Measurements from ENCODE around the gene CYP26C1. TPM values are rescaled to one million over a fixed set of nuclear protein-coding genes. Genes with fewer than 3 reads are reported as not detected.

The CYP26C1 gene
- total RNA-seq, 1 experiment from 2014 or later: 0.09 TPM

DNA sequence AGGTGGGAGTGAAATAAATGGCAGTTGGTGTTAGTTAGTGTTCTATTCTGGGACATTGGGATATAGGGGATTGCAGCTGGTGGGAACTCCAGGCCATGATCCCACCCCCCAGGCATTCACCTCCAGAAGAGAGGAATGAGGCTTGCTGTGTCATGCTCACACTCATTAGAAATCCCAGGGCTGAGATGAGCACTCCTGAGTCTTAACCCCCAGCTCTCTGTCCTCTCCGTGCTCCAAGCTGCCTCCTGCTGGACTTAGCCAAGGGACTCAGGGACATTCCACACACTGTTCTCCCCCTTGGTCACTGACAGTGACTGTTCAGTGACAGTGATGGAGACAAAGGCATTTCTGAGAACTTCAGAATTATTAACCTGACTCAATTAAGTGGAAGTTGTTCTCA, 34.6 kb downstream of the CYP26C1 start:
- TF ChIP-seq, protein P1, sequence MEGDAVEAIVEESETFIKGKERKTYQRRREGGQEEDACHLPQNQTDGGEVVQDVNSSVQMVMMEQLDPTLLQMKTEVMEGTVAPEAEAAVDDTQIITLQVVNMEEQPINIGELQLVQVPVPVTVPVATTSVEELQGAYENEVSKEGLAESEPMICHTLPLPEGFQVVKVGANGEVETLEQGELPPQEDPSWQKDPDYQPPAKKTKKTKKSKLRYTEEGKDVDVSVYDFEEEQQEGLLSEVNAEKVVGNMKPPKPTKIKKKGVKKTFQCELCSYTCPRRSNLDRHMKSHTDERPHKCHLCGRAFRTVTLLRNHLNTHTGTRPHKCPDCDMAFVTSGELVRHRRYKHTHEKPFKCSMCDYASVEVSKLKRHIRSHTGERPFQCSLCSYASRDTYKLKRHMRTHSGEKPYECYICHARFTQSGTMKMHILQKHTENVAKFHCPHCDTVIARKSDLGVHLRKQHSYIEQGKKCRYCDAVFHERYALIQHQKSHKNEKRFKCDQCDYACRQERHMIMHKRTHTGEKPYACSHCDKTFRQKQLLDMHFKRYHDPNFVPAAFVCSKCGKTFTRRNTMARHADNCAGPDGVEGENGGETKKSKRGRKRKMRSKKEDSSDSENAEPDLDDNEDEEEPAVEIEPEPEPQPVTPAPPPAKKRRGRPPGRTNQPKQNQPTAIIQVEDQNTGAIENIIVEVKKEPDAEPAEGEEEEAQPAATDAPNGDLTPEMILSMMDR (IDR thresholded peaks at IDR 0.05; ENCODE audit: insufficient read depth in 1 of 2, low read depth in 1 of 2, low read length in 1 of 2, severe bottlenecking in 1 of 2, unreplicated experiment in 1 of 2): no peak
- no peaks in the 10 kb centered on the region for H3K36me3 Mint-ChIP-seq (ENCODE audit: insufficient read depth, unreplicated experiment)
- Histone ChIP-seq H3K4me3 (ENCODE audit: low read depth, low read length) (no peak overlapping the region), H3K9me3 (no peaks in the 10 kb centered on the region), H3K27me3 (replicated peaks; ENCODE audit: control insufficient read depth, insufficient read depth, low read length) (no peaks in the 10 kb centered on the region), H3K4me1 (peaks cover 9% of the 10 kb centered on the region; the same call in 1 of the 2 replicates), H3K36me3 (ENCODE audit: control insufficient read depth, insufficient read depth, low read length) (no peaks in the 10 kb centered on the region)
- H3K9me3 Mint-ChIP-seq (ENCODE audit: unreplicated experiment): peaks cover 11% of the 10 kb centered on the region
- no peak overlapping the region for H3K4me3 Mint-ChIP-seq (ENCODE audit: unreplicated experiment)
- intact Hi-C loops (cut with micrococcal nuclease; ENCODE audit: unreplicated experiment): no loop called here
- H3K27me3 Mint-ChIP-seq (ENCODE audit: insufficient read depth, unreplicated experiment): no peaks in the 10 kb centered on the region
- ChIA-PET POLR2A (no interaction called here), CTCF (no interaction called here)
- DNase-seq: no peak
- H3K27ac Mint-ChIP-seq (ENCODE audit: unreplicated experiment): no peak overlapping the region
- H3K4me1 Mint-ChIP-seq (ENCODE audit: low read depth, unreplicated experiment): peaks cover 7% of the 10 kb centered on the region
- no TSS peak for BruUV-seq (replicated peaks)

DNA sequence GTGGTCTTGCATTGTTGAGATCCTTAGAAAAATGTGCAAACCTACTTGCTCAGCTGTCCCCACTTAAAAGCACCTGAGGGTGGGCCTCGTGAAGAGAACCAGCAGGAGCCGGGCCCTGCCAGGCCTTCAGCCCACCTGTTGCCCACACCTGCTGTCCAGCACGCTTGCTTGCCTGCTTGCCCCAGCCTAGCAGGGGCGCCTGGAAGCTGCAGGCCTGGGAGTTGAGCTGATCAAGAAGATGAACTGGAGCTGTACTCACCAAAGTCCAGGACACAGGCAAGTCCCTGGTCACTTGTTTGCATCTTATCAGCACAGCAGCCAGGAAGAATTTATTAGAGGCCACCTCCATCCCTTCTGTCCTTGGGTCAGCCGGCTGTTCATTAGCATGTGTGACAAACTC, 36.3 kb downstream of the CYP26C1 start:
- BruUV-seq (replicated peaks): no TSS peak
- H3K4me3 Mint-ChIP-seq (ENCODE audit: unreplicated experiment): no peak overlapping the region
- POLR2A ChIA-PET: no interaction called here
- no peak overlapping the region for H3K27ac Mint-ChIP-seq (ENCODE audit: unreplicated experiment)
- intact Hi-C loops (cut with micrococcal nuclease; ENCODE audit: unreplicated experiment): no loop called here
- H3K4me3 ChIP-seq (ENCODE audit: low read depth, low read length): no peak overlapping the region
- peaks cover 7% of the 10 kb centered on the region for H3K4me1 Mint-ChIP-seq (ENCODE audit: low read depth, unreplicated experiment)
- H3K36me3 ChIP-seq (ENCODE audit: control insufficient read depth, insufficient read depth, low read length): no peaks in the 10 kb centered on the region
- peaks cover 11% of the 10 kb centered on the region for H3K9me3 Mint-ChIP-seq (ENCODE audit: unreplicated experiment)
- TF ChIP-seq, protein P1 (IDR thresholded peaks at IDR 0.05; ENCODE audit: insufficient read depth in 1 of 2, low read depth in 1 of 2, low read length in 1 of 2, severe bottlenecking in 1 of 2, unreplicated experiment in 1 of 2): no peak
- H3K4me1 ChIP-seq: peaks cover 9% of the 10 kb centered on the region; the same call in 1 of the 2 replicates
- H3K27me3 ChIP-seq (replicated peaks; ENCODE audit: control insufficient read depth, insufficient read depth, low read length): no peaks in the 10 kb centered on the region
- no peaks in the 10 kb centered on the region for H3K9me3 ChIP-seq
- peak; percentile 31 to 68 for DNase-seq
- H3K36me3 Mint-ChIP-seq (ENCODE audit: insufficient read depth, unreplicated experiment): no peaks in the 10 kb centered on the region
- no peaks in the 10 kb centered on the region for H3K27me3 Mint-ChIP-seq (ENCODE audit: insufficient read depth, unreplicated experiment)
- CTCF ChIA-PET: no interaction called here

DNA sequence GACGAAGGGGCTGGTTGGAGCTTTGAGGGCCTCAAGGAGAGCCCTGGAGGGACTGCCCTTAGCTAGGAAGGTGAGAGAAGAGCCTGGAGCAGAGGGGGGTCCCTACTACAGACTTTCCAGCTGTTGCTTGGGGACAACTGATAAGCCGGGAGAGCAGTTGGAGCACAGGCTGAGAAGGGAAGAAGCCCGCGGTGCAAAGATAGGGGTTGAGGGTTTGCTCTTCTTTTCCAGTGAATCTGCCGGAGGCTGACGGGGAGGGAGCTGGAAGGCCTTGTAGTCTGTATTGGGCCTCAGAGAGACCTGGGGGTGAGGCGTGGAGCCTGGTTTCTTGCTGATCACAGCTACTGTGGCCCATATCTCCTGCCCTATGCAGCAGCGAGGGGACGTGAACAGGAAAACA, 36.8 kb downstream of the CYP26C1 start:
- CTCF ChIA-PET: no interaction called here
- Mint-ChIP-seq H3K27ac (ENCODE audit: unreplicated experiment) (no peak overlapping the region), H3K9me3 (ENCODE audit: unreplicated experiment) (peaks cover 11% of the 10 kb centered on the region), H3K27me3 (ENCODE audit: insufficient read depth, unreplicated experiment) (no peaks in the 10 kb centered on the region), H3K4me1 (ENCODE audit: low read depth, unreplicated experiment) (peaks cover 7% of the 10 kb centered on the region), H3K36me3 (ENCODE audit: insufficient read depth, unreplicated experiment) (no peaks in the 10 kb centered on the region), H3K4me3 (ENCODE audit: unreplicated experiment) (no peak overlapping the region)
- no peak for DNase-seq
- intact Hi-C loops (cut with micrococcal nuclease; ENCODE audit: unreplicated experiment): no loop called here
- H3K4me1 ChIP-seq: peaks cover 9% of the 10 kb centered on the region; the same call in 1 of the 2 replicates
- POLR2A ChIA-PET: no interaction called here
- H3K27me3 ChIP-seq (replicated peaks; ENCODE audit: control insufficient read depth, insufficient read depth, low read length): no peaks in the 10 kb centered on the region
- BruUV-seq (replicated peaks): no TSS peak
- H3K9me3 ChIP-seq: no peaks in the 10 kb centered on the region
- H3K4me3 ChIP-seq (ENCODE audit: low read depth, low read length): no peak overlapping the region
- TF ChIP-seq, protein P1 (IDR thresholded peaks at IDR 0.05; ENCODE audit: insufficient read depth in 1 of 2, low read depth in 1 of 2, low read length in 1 of 2, severe bottlenecking in 1 of 2, unreplicated experiment in 1 of 2): no peak
- no peaks in the 10 kb centered on the region for H3K36me3 ChIP-seq (ENCODE audit: control insufficient read depth, insufficient read depth, low read length)

Measured in Caco-2 (cell line).